ENCODE data around the gene TTYH3.

Gene TTYH3

GRCh38 chr7:2708547-2709310, 76.9 kb downstream of the TTYH3 start:
- no peak for DNase-seq (ENCODE audit: low read depth)

GRCh38 chr7:2709553-2710285, 77.9 kb downstream of the TTYH3 start:
- DNase-seq (ENCODE audit: low read depth): peak; percentile 80

- DNase-seq (ENCODE audit: low read depth): no peak
Observed at GRCh38 chr7:2710286-2710655, 78.5 kb downstream of the TTYH3 start.

- DNase-seq (ENCODE audit: low read depth): no peak
Observed at GRCh38 chr7:2710901-2711551, 79.2 kb downstream of the TTYH3 start.

- DNase-seq (ENCODE audit: low read depth): no peak
Observed at GRCh38 chr7:2711895-2712675, 80.3 kb downstream of the TTYH3 start.

GRCh38 chr7:2713370-2713769, 81.6 kb downstream of the TTYH3 start:
- no peak for DNase-seq (ENCODE audit: low read depth)

GRCh38 chr7:2713978-2714377, 82.2 kb downstream of the TTYH3 start:
- DNase-seq (ENCODE audit: low read depth): no peak

Measured in activated T-cell treated with anti-CD3 and anti-CD28 coated beads for 48 hours (primary cell).